ENCODE measurements around the gene STK11IP.

DNA sequence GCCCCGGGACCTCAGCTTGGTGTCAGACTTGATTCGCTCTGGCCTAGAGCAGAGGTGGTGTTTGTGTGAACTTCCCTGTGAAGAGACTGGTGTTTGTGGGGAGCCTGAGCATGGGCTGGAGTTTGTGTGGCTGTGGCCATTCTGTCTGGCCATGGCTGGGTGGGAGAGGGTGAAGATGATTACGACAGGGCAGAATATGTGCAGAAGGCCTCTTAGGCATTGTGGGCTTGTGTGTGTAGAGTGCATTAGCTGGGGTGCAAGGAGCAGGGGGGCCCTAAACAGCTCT lies 36.8 kb upstream of the STK11IP start:
- TF ChIP-seq, protein P1, sequence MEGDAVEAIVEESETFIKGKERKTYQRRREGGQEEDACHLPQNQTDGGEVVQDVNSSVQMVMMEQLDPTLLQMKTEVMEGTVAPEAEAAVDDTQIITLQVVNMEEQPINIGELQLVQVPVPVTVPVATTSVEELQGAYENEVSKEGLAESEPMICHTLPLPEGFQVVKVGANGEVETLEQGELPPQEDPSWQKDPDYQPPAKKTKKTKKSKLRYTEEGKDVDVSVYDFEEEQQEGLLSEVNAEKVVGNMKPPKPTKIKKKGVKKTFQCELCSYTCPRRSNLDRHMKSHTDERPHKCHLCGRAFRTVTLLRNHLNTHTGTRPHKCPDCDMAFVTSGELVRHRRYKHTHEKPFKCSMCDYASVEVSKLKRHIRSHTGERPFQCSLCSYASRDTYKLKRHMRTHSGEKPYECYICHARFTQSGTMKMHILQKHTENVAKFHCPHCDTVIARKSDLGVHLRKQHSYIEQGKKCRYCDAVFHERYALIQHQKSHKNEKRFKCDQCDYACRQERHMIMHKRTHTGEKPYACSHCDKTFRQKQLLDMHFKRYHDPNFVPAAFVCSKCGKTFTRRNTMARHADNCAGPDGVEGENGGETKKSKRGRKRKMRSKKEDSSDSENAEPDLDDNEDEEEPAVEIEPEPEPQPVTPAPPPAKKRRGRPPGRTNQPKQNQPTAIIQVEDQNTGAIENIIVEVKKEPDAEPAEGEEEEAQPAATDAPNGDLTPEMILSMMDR (IDR thresholded peaks at IDR 0.05; ENCODE audit: insufficient read depth, low read length) = no peak
- TF ChIP-seq, protein P2, sequence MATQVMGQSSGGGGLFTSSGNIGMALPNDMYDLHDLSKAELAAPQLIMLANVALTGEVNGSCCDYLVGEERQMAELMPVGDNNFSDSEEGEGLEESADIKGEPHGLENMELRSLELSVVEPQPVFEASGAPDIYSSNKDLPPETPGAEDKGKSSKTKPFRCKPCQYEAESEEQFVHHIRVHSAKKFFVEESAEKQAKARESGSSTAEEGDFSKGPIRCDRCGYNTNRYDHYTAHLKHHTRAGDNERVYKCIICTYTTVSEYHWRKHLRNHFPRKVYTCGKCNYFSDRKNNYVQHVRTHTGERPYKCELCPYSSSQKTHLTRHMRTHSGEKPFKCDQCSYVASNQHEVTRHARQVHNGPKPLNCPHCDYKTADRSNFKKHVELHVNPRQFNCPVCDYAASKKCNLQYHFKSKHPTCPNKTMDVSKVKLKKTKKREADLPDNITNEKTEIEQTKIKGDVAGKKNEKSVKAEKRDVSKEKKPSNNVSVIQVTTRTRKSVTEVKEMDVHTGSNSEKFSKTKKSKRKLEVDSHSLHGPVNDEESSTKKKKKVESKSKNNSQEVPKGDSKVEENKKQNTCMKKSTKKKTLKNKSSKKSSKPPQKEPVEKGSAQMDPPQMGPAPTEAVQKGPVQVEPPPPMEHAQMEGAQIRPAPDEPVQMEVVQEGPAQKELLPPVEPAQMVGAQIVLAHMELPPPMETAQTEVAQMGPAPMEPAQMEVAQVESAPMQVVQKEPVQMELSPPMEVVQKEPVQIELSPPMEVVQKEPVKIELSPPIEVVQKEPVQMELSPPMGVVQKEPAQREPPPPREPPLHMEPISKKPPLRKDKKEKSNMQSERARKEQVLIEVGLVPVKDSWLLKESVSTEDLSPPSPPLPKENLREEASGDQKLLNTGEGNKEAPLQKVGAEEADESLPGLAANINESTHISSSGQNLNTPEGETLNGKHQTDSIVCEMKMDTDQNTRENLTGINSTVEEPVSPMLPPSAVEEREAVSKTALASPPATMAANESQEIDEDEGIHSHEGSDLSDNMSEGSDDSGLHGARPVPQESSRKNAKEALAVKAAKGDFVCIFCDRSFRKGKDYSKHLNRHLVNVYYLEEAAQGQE (IDR thresholded peaks at IDR 0.05; ENCODE audit: insufficient replicate concordance, low read depth) = no peak
- no peak for TF ChIP-seq GABPA (IDR thresholded peaks at IDR 0.05; ENCODE audit: low read depth)
- TF ChIP-seq POLR2AphosphoS5 (IDR thresholded peaks at IDR 0.05; ENCODE audit: low read depth) = no peak
